Occipital lobe (tissue), 2 donors: ENCODE measurements around the gene XDH. TPM values are rescaled to one million over a fixed set of nuclear protein-coding genes. Genes with fewer than 3 reads are reported as not detected.

ENCODE experiments used
- DNase-seq: peaks from one replicate; lab custom pipeline; 2025; lab: John Stamatoyannopoulos, UW
- total RNA-seq: library from RNA; depleted of rRNA; stranded (reverse); fragments of >200 nt; gene quantifications from one replicate; pipeline ENCODE4 v1.2.3, GENCODE V29; 2014

The XDH gene
- total RNA-seq, 1 donor from 2014 or later: not detected

- no peak for DNase-seq
Observed at GRCh38 chr2:31404302-31404701, 10.2 kb downstream of the XDH start.

- no peak for DNase-seq
Observed at GRCh38 chr2:31402388-31402787, 12.2 kb downstream of the XDH start.

GRCh38 chr2:31401580-31401979 is 13.0 kb downstream of the XDH start:
- no peak for DNase-seq

- DNase-seq: no peak
Observed at GRCh38 chr2:31398881-31399280, 15.7 kb downstream of the XDH start.

GRCh38 chr2:31397094-31397493 is 17.4 kb downstream of the XDH start:
- no peak for DNase-seq

GRCh38 chr2:31390324-31390723 is 24.2 kb downstream of the XDH start:
- no peak for DNase-seq

GRCh38 chr2:31388736-31389135 is 25.8 kb downstream of the XDH start:
- no peak for DNase-seq

GRCh38 chr2:31387850-31388249 is 26.7 kb downstream of the XDH start:
- DNase-seq: no peak

GRCh38 chr2:31386648-31387047 is 27.9 kb downstream of the XDH start:
- no peak for DNase-seq

- DNase-seq: no peak
Observed at GRCh38 chr2:31386172-31386571, 28.4 kb downstream of the XDH start.

GRCh38 chr2:31384771-31385276 is 29.7 kb downstream of the XDH start:
- no peak for DNase-seq

- no peak for DNase-seq
Observed at GRCh38 chr2:31384351-31384750, 30.2 kb downstream of the XDH start.

- no peak for DNase-seq
Observed at GRCh38 chr2:31383471-31384153, 30.9 kb downstream of the XDH start.

- no peak for DNase-seq
Observed at GRCh38 chr2:31382452-31383120, 32.0 kb downstream of the XDH start.

- no peak for DNase-seq
Observed at GRCh38 chr2:31381601-31382000, 32.9 kb downstream of the XDH start.

- no peak for DNase-seq
Observed at GRCh38 chr2:31380243-31380642, 34.3 kb downstream of the XDH start.

GRCh38 chr2:31379747-31380146 is 34.8 kb downstream of the XDH start:
- DNase-seq: no peak

- no peak for DNase-seq
Observed at GRCh38 chr2:31378791-31379501, 35.6 kb downstream of the XDH start.

GRCh38 chr2:31378389-31378788 is 36.2 kb downstream of the XDH start:
- no peak for DNase-seq

- DNase-seq: no peak
Observed at GRCh38 chr2:31373127-31373526, 41.4 kb downstream of the XDH start.

GRCh38 chr2:31372097-31372496 is 42.4 kb downstream of the XDH start:
- no peak for DNase-seq

GRCh38 chr2:31371691-31372090 is 42.9 kb downstream of the XDH start:
- no peak for DNase-seq
